ENCODE measurements around the gene GRWD1. TPM values are rescaled to one million over a fixed set of nuclear protein-coding genes. Genes with fewer than 3 reads are reported as not detected.

Gene GRWD1
- total RNA-seq, 1 donor from 2014 or later: 38.4 TPM

GRCh38 chr19:48417421-48417820 lies 28.4 kb upstream of the GRWD1 start:
- H3K4me3 Mint-ChIP-seq (ENCODE audit: unreplicated experiment): no peak overlapping the region
- H3K27ac Mint-ChIP-seq (ENCODE audit: unreplicated experiment): no peak overlapping the region
- TF ChIP-seq CTCF (IDR thresholded peaks at IDR 0.05): no peak

GRCh38 chr19:48418317-48419064 lies 27.3 kb upstream of the GRWD1 start:
- peaks cover 24% of the 10 kb centered on the region for H3K4me1 Mint-ChIP-seq (ENCODE audit: unreplicated experiment)
- peak overlapping the region; percentile 77 for H3K27ac Mint-ChIP-seq (ENCODE audit: unreplicated experiment)
- no peaks in the 10 kb centered on the region for H3K27me3 Mint-ChIP-seq (ENCODE audit: unreplicated experiment)
- H3K9me3 Mint-ChIP-seq (ENCODE audit: unreplicated experiment): no peaks in the 10 kb centered on the region
- H3K4me3 Mint-ChIP-seq (ENCODE audit: unreplicated experiment): no peak overlapping the region
- no peak for DNase-seq (ENCODE audit: extremely low spot score, unreplicated experiment)
- peaks cover 3% of the 10 kb centered on the region for H3K36me3 Mint-ChIP-seq (ENCODE audit: unreplicated experiment)
- TF ChIP-seq CTCF (IDR thresholded peaks at IDR 0.05): peak; percentile 9

More at GRCh38 chr19:48417421-48417820, 28.4 kb upstream of the GRWD1 start:
- Mint-ChIP-seq H3K9me3 (ENCODE audit: unreplicated experiment) (no peaks in the 10 kb centered on the region), H3K27me3 (ENCODE audit: unreplicated experiment) (no peaks in the 10 kb centered on the region), H3K4me1 (ENCODE audit: unreplicated experiment) (peaks cover 21% of the 10 kb centered on the region), H3K36me3 (ENCODE audit: unreplicated experiment) (no peaks in the 10 kb centered on the region)
- DNase-seq (ENCODE audit: extremely low spot score, unreplicated experiment): no peak

- H3K36me3 Mint-ChIP-seq (ENCODE audit: unreplicated experiment): peaks cover 3% of the 10 kb centered on the region
- no peaks in the 10 kb centered on the region for H3K27me3 Mint-ChIP-seq (ENCODE audit: unreplicated experiment)
- H3K4me3 Mint-ChIP-seq (ENCODE audit: unreplicated experiment): no peak overlapping the region
- TF ChIP-seq CTCF (IDR thresholded peaks at IDR 0.05): no peak
- H3K9me3 Mint-ChIP-seq (ENCODE audit: unreplicated experiment): no peaks in the 10 kb centered on the region
- peaks cover 17% of the 10 kb centered on the region for H3K4me1 Mint-ChIP-seq (ENCODE audit: unreplicated experiment)
- DNase-seq (ENCODE audit: extremely low spot score, unreplicated experiment): no peak
- H3K27ac Mint-ChIP-seq (ENCODE audit: unreplicated experiment): no peak overlapping the region
These were observed 26.4 kb upstream of the GRWD1 start for GRCh38 chr19:48419158-48419920.

- Mint-ChIP-seq H3K27me3 (ENCODE audit: unreplicated experiment) (no peaks in the 10 kb centered on the region), H3K9me3 (ENCODE audit: unreplicated experiment) (no peaks in the 10 kb centered on the region), H3K4me3 (ENCODE audit: unreplicated experiment) (no peak overlapping the region), H3K4me1 (ENCODE audit: unreplicated experiment) (peaks cover 23% of the 10 kb centered on the region), H3K36me3 (ENCODE audit: unreplicated experiment) (peaks cover 3% of the 10 kb centered on the region), H3K27ac (ENCODE audit: unreplicated experiment) (no peak overlapping the region)
- no peak for DNase-seq (ENCODE audit: extremely low spot score, unreplicated experiment)
- TF ChIP-seq CTCF (IDR thresholded peaks at IDR 0.05): no peak
These were observed 24.2 kb upstream of the GRWD1 start for GRCh38 chr19:48421548-48421947.

- Mint-ChIP-seq H3K4me1 (ENCODE audit: unreplicated experiment) (peaks cover 17% of the 10 kb centered on the region), H3K27ac (ENCODE audit: unreplicated experiment) (peak overlapping the region; percentile 97), H3K9me3 (ENCODE audit: unreplicated experiment) (no peaks in the 10 kb centered on the region), H3K4me3 (ENCODE audit: unreplicated experiment) (peak overlapping the region; percentile 64), H3K36me3 (ENCODE audit: unreplicated experiment) (peaks cover 3% of the 10 kb centered on the region), H3K27me3 (ENCODE audit: unreplicated experiment) (no peaks in the 10 kb centered on the region)
- no peak for DNase-seq (ENCODE audit: extremely low spot score, unreplicated experiment)
- TF ChIP-seq CTCF (IDR thresholded peaks at IDR 0.05): no peak
These were observed 21.0 kb upstream of the GRWD1 start for GRCh38 chr19:48424694-48425219.
